Duodenal mucosa (tissue), 2 donors: ENCODE data around the gene LRRC43.

ENCODE experiments used
- H3K27ac ChIP-seq: one replicate; pipeline ENCODE4 v1.7.0; 2013; ENCODE audit warnings: low read depth, low read length
- H3K27me3 ChIP-seq, 2 donors: one replicate each; pipeline ENCODE4 v1.7.0; 2013; ENCODE audit warnings: low read length in 2 of 2, control low read depth in 1 of 2; ENCODE audit not compliant: insufficient read depth in 2 of 2, control insufficient read depth in 1 of 2
- H3K36me3 ChIP-seq, 2 donors: one replicate each; pipeline ENCODE4 v1.7.0; 2013; ENCODE audit warnings: low read length in 2 of 2, control low read depth in 1 of 2; ENCODE audit not compliant: insufficient read depth in 2 of 2, control insufficient read depth in 1 of 2
- H3K4me1 ChIP-seq, 2 donors: one replicate each; pipeline ENCODE4 v1.7.0; 2013; ENCODE audit warnings: low read length in 2 of 2, control low read depth in 1 of 2; ENCODE audit not compliant: insufficient read depth in 2 of 2, control insufficient read depth in 1 of 2
- H3K4me3 ChIP-seq, 2 donors: one replicate each; pipeline ENCODE4 v1.7.0; 2013; ENCODE audit warnings: low read length in 2 of 2, low read depth in 1 of 2
- H3K9ac ChIP-seq, 2 donors: one replicate each; pipeline ENCODE4 v1.7.0; 2013; ENCODE audit warnings: low read length in 2 of 2, low read depth in 1 of 2
- H3K9me3 ChIP-seq, 2 donors: one replicate each; pipeline ENCODE4 v1.7.0; 2013; ENCODE audit warnings: low read length in 2 of 2, control low read depth in 1 of 2; ENCODE audit not compliant: control insufficient read depth in 1 of 2

LRRC43 gene

DNA sequence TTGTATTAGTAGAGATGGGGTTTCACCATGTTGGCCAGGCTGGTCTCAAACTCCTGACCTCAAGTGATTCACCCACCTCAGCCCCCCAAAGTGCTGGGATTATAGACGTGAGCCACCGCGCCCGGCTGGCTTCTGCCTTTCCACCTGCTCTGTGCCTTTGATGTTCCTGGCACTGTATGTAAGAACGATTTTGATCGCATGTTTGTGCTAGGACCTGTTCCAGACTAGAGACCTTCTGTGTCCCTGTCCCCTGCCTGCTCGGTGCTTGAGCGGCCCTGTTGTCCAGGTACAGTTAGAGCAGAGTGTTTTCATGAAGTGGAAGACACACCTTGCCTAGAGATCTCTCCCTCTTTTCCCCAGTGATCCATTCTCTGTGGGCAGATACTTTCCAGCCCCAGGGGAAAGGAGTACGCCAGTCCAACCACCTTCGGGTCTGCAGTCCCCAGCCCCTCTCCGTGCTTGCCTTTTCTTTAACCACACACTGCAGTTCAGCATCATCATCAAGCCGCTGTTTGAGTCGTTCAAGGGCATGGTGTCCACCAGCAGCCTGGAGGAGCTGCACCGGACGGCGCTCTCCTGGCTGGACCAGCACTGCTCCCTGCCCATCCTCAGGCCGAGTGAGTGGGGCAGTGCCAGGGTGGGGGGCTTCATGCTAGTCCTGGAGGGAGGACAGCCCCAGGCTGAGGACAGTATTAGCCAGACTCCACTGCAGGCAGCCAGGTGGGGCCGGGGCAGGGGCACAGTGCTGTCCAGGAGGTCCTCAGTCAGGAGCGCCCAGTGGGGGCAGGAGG lies 42.3 kb upstream of the LRRC43 start:
- H3K36me3 ChIP-seq = peaks cover 32 to 73% of the 10 kb centered on the region in 2 donors
- no peak overlapping the region for H3K4me3 ChIP-seq
- no peak overlapping the region for H3K9ac ChIP-seq
- H3K27ac ChIP-seq = no peak overlapping the region
- no peaks in the 10 kb centered on the region for H3K9me3 ChIP-seq
- H3K4me1 ChIP-seq = no peaks in the 10 kb centered on the region
- no peaks in the 10 kb centered on the region for H3K27me3 ChIP-seq

DNA sequence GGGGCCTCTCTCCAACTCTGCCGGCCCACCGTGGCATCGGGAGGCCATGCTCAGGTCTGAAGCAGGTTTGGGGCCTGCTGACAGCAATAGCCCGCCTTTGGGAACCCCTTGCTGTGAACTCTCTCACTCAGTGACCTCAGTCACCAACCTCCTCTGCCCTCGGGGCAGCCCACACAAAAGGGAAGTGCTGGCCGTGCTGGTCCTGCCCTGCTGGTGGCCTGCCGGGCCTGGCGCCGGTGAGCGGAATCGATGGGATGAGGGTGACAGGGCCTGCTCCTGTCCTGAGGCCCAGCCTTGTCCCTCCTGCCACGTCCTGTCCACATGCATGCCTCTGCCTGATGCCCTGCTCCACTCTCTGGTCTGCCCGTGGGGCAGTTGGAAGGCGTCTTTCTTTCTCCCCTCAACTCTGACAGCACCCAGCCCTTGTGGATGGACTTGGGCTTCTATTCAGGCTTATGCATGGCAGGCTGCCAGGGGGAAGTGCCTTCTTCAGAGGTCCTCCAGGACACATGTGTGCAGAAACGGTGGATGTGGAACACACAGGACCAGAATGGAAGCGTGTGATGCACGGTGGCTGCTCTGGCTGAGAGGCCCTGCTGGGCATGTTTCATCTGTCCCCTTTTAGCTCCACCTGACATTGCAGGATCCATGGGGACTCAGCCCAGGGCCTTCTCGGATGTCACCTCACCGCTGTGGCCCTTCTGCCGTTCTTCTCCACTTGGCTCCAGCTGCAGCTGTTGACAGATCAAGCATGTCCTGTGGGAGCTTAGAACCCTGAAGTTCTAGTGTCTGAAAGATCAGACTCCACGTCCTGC lies 40.8 kb upstream of the LRRC43 start:
- Histone ChIP-seq H3K9ac (no peak overlapping the region), H3K27ac (no peak overlapping the region), H3K9me3 (no peaks in the 10 kb centered on the region), H3K36me3 (peaks cover 31 to 67% of the 10 kb centered on the region in 2 donors), H3K4me3 (no peak overlapping the region), H3K27me3 (no peaks in the 10 kb centered on the region), H3K4me1 (no peaks in the 10 kb centered on the region)

GRCh38 chr12:122142857-122143256 lies 40.1 kb upstream of the LRRC43 start:
- no peaks in the 10 kb centered on the region for H3K27me3 ChIP-seq
- H3K9ac ChIP-seq = no peak overlapping the region
- H3K9me3 ChIP-seq = no peaks in the 10 kb centered on the region
- H3K4me1 ChIP-seq = no peaks in the 10 kb centered on the region
- no peak overlapping the region for H3K4me3 ChIP-seq
- peaks cover 27 to 60% of the 10 kb centered on the region in 2 donors for H3K36me3 ChIP-seq
- no peak overlapping the region for H3K27ac ChIP-seq

GRCh38 chr12:122144885-122145284 lies 38.0 kb upstream of the LRRC43 start:
- Histone ChIP-seq H3K9me3 (no peaks in the 10 kb centered on the region), H3K36me3 (peaks cover 17 to 44% of the 10 kb centered on the region in 2 donors), H3K27ac (no peak overlapping the region), H3K4me1 (no peaks in the 10 kb centered on the region), H3K4me3 (no peak overlapping the region), H3K27me3 (no peaks in the 10 kb centered on the region), H3K9ac (no peak overlapping the region)

GRCh38 chr12:122145505-122146330 lies 37.2 kb upstream of the LRRC43 start:
- no peak overlapping the region for H3K27ac ChIP-seq

GRCh38 chr12:122147514-122148290 lies 35.2 kb upstream of the LRRC43 start:
- H3K4me1 ChIP-seq = no peaks in the 10 kb centered on the region
- no peak overlapping the region for H3K4me3 ChIP-seq
- no peaks in the 10 kb centered on the region for H3K27me3 ChIP-seq
- no peak overlapping the region for H3K9ac ChIP-seq
- H3K36me3 ChIP-seq = peaks cover 2 to 20% of the 10 kb centered on the region in 2 donors
- no peaks in the 10 kb centered on the region for H3K9me3 ChIP-seq
- H3K27ac ChIP-seq = no peak overlapping the region

More at GRCh38 chr12:122145505-122146330, 37.2 kb upstream of the LRRC43 start:
- no peaks in the 10 kb centered on the region for H3K9me3 ChIP-seq
- H3K36me3 ChIP-seq = peaks cover 17 to 40% of the 10 kb centered on the region in 2 donors
- H3K4me3 ChIP-seq = no peak overlapping the region
- no peaks in the 10 kb centered on the region for H3K4me1 ChIP-seq
- H3K9ac ChIP-seq = no peak overlapping the region
- no peaks in the 10 kb centered on the region for H3K27me3 ChIP-seq

GRCh38 chr12:122148657-122149056 lies 34.3 kb upstream of the LRRC43 start:
- no peaks in the 10 kb centered on the region for H3K9me3 ChIP-seq

DNA sequence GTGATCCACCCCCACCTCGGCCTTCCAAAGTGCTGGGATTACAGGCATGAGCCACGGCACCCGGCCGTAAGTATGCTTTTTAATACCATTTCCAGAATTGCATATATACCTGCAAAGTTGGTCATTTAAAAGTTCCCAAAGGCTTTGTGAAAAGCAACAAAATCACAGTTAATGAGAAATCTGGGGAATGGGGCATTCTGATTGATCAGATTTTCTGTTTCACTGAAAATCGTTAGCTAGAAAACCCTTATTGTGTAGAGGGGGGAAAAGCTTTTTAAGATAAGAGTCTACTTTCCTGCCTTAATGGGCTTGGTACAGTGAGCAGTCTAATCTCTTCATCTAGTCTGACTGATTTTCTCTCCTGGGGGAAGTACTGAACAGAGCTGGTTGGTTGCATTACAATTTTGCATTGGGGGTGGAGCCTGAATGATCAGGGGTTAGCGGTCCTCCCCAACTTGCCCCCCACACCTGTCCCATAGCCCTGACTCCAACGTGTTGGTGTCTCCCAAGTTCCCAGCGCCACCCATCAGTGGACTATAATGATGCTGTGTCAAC lies 32.7 kb upstream of the LRRC43 start:
- Histone ChIP-seq H3K4me1 (no peaks in the 10 kb centered on the region), H3K4me3 (no peak overlapping the region), H3K36me3 (no peaks in the 10 kb centered on the region), H3K9me3 (no peaks in the 10 kb centered on the region), H3K9ac (no peak overlapping the region), H3K27me3 (no peaks in the 10 kb centered on the region), H3K27ac (no peak overlapping the region)

More at GRCh38 chr12:122148657-122149056, 34.3 kb upstream of the LRRC43 start:
- Histone ChIP-seq H3K4me3 (no peak overlapping the region), H3K36me3 (peaks cover 0 to 11% of the 10 kb centered on the region in 2 donors), H3K27me3 (no peaks in the 10 kb centered on the region), H3K4me1 (no peaks in the 10 kb centered on the region), H3K9ac (no peak overlapping the region), H3K27ac (no peak overlapping the region)

DNA sequence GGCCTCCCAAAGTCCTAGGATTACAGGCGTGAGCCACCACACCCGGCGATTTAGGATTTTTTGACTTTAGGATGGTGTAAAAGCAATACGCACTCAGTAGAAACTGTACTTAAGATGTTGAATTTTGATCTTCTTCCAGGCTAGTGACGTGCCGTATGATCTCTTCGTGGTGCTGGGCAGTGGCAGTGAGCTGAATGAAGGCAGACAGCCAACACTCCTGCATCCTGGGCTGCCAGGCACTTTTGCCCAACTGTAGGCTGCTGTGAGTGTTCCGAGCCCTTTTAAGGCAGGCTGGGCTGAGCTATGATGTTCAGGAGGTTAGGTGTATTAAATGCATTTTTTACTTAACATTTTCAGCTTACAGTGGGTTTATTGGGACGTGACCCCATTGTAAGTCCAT lies 30.2 kb upstream of the LRRC43 start:
- Histone ChIP-seq H3K27me3 (no peaks in the 10 kb centered on the region), H3K9ac (no peak overlapping the region), H3K4me1 (no peaks in the 10 kb centered on the region), H3K9me3 (no peaks in the 10 kb centered on the region), H3K27ac (no peak overlapping the region), H3K36me3 (no peaks in the 10 kb centered on the region), H3K4me3 (no peak overlapping the region)
